Upper lobe of right lung (tissue), 1 donor: ENCODE measurements around the gene SLC7A1. TPM values are rescaled to one million over a fixed set of nuclear protein-coding genes. Genes with fewer than 3 reads are reported as not detected.
A peak's percentile ranks its signal among the peaks of the same experiment; 100 is the strongest.

Source experiments
- ATAC-seq: fragments of 200-7000 bp; cut with Tn5 transposase; one replicate; pipeline ENCODE4 v1.9.1; 2020; ENCODE audit warnings: mild to moderate bottlenecking, moderate library complexity
- DNase-seq: peaks from one replicate; pipeline ENCODE4 v3.0.0-alpha.2; 2020
- H3K27ac ChIP-seq: fragments of 200-600 bp; one replicate; pipeline ENCODE4 v1.8.0; 2022
- H3K27me3 ChIP-seq: fragments of 200-600 bp; one replicate; pipeline ENCODE4 v1.8.0; 2022; ENCODE audit warnings: mild to moderate bottlenecking
- H3K36me3 ChIP-seq: fragments of 200-600 bp; one replicate; pipeline ENCODE4 v1.8.0; 2022
- H3K4me1 ChIP-seq: fragments of 200-600 bp; one replicate; pipeline ENCODE4 v1.8.0; 2022
- H3K4me3 ChIP-seq: fragments of 200-600 bp; one replicate; pipeline ENCODE4 v1.8.0; 2022; ENCODE audit warnings: mild to moderate bottlenecking
- H3K9me3 ChIP-seq: fragments of 200-600 bp; one replicate; pipeline ENCODE4 v1.8.0; 2022
- CTCF ChIP-seq: fragments of 200-600 bp; IDR thresholded peaks from one replicate; pipeline ENCODE4 v1.8.0; 2022; ENCODE audit warnings: antibody characterized with exemption
- intact Hi-C: fragments of 100-400 bp; cut with DNase I; formaldehyde crosslinking; loops from one replicate; pipeline ENCODE4 v1.11.0; 2022
- total RNA-seq: library from RNA; stranded (reverse); fragmentation: NEBNext Ultra II Directional; extraction: Animal tissue kit (Norgen Biotek cat#: 25700); gene quantifications from one replicate; pipeline ENCODE4 v1.2.1, GENCODE V29; 2021
- donor health status: DM: no; HTN: yes; CAD: no; lungs with severe emphysema.

The SLC7A1 gene
- total RNA-seq, 1 donor from 2014 or later = 30.2 TPM

GRCh38 chr13:29504691-29505090 lies 90.8 kb downstream of the SLC7A1 start:
- no peaks in the 10 kb centered on the region for H3K9me3 ChIP-seq
- H3K36me3 ChIP-seq = no peaks in the 10 kb centered on the region
- ATAC-seq = no peak
- no peak overlapping the region for H3K27ac ChIP-seq
- no peak for DNase-seq
- no peak overlapping the region for H3K4me3 ChIP-seq
- intact Hi-C loops = loop anchor here (5.0 kb wide), 1 partner anchor 613 kb away; no protein-coding TSS in a partner anchor
- TF ChIP-seq CTCF = no peak
- H3K4me1 ChIP-seq = no peaks in the 10 kb centered on the region
- peaks cover 12% of the 10 kb centered on the region for H3K27me3 ChIP-seq

- DNase-seq (no peak), ATAC-seq (no peak)
- Histone ChIP-seq H3K4me3 (no peak overlapping the region), H3K27ac (no peak overlapping the region), H3K9me3 (no peaks in the 10 kb centered on the region), H3K27me3 (peaks cover 12% of the 10 kb centered on the region), H3K4me1 (no peaks in the 10 kb centered on the region), H3K36me3 (no peaks in the 10 kb centered on the region)
- TF ChIP-seq CTCF = no peak
- intact Hi-C loops = loop anchor here (5.0 kb wide), 1 partner anchor 614 kb away; no protein-coding TSS in a partner anchor
These were observed 92.2 kb downstream of the SLC7A1 start for GRCh38 chr13:29503041-29503837.

GRCh38 chr13:29502391-29503008 lies 93.0 kb downstream of the SLC7A1 start:
- intact Hi-C loops = loop anchor here (5.0 kb wide), 1 partner anchor 615 kb away; no protein-coding TSS in a partner anchor
- TF ChIP-seq CTCF = no peak
- peak; percentile 49 for DNase-seq

GRCh38 chr13:29501674-29502073 lies 93.8 kb downstream of the SLC7A1 start:
- TF ChIP-seq CTCF = no peak
- peaks cover 12% of the 10 kb centered on the region for H3K27me3 ChIP-seq
- intact Hi-C loops = loop anchor here (5.0 kb wide), 1 partner anchor 616 kb away; no protein-coding TSS in a partner anchor

More at GRCh38 chr13:29502391-29503008, 93.0 kb downstream of the SLC7A1 start:
- no peaks in the 10 kb centered on the region for H3K4me1 ChIP-seq
- peaks cover 12% of the 10 kb centered on the region for H3K27me3 ChIP-seq
- H3K27ac ChIP-seq = no peak overlapping the region
- H3K4me3 ChIP-seq = no peak overlapping the region
- ATAC-seq = no peak
- H3K36me3 ChIP-seq = no peaks in the 10 kb centered on the region
- H3K9me3 ChIP-seq = no peaks in the 10 kb centered on the region

GRCh38 chr13:29500386-29500785 lies 95.1 kb downstream of the SLC7A1 start:
- intact Hi-C loops = loop anchor here (5.0 kb wide), 1 partner anchor 617 kb away; no protein-coding TSS in a partner anchor
- Histone ChIP-seq H3K9me3 (no peaks in the 10 kb centered on the region), H3K4me1 (peaks cover 10% of the 10 kb centered on the region), H3K4me3 (no peak overlapping the region), H3K27me3 (peaks cover 4% of the 10 kb centered on the region), H3K27ac (no peak overlapping the region), H3K36me3 (no peaks in the 10 kb centered on the region)
- TF ChIP-seq CTCF = no peak
- ATAC-seq (no peak), DNase-seq (peak; percentile 12)

More at GRCh38 chr13:29501674-29502073, 93.8 kb downstream of the SLC7A1 start:
- ATAC-seq (no peak), DNase-seq (no peak)
- no peak overlapping the region for H3K27ac ChIP-seq
- no peaks in the 10 kb centered on the region for H3K9me3 ChIP-seq
- no peak overlapping the region for H3K4me3 ChIP-seq
- H3K36me3 ChIP-seq = no peaks in the 10 kb centered on the region
- H3K4me1 ChIP-seq = peaks cover 3% of the 10 kb centered on the region
